Mesodermal cell (in vitro differentiated cells): ENCODE results near the gene LRP1B.

Experiments
- H3K27ac ChIP-seq: 2 replicates; pipeline ENCODE4 v1.7.0; 2013; ENCODE audit warnings: mild to moderate bottlenecking, low read depth, low read length, moderate library complexity; ENCODE audit not compliant: severe bottlenecking
- H3K36me3 ChIP-seq: 2 replicates; pipeline ENCODE4 v1.7.1; 2013; ENCODE audit warnings: mild to moderate bottlenecking, low read length, moderate library complexity; ENCODE audit not compliant: control insufficient read depth, insufficient read depth
- H3K4me1 ChIP-seq: one replicate; pipeline ENCODE4 v1.7.1; 2013; ENCODE audit warnings: mild to moderate bottlenecking, low read length; ENCODE audit not compliant: insufficient read depth, control insufficient read depth, poor library complexity, severe bottlenecking
- H3K4me3 ChIP-seq: 2 replicates; pipeline ENCODE4 v1.7.0; 2013; ENCODE audit warnings: low read length, control low read depth, mild to moderate bottlenecking; ENCODE audit not compliant: insufficient read depth, poor library complexity, severe bottlenecking; ENCODE audit errors: extremely low read depth
- H3K9me3 ChIP-seq: 2 replicates; pipeline ENCODE4 v1.7.1; 2013; ENCODE audit warnings: mild to moderate bottlenecking, low read length, moderate library complexity; ENCODE audit not compliant: control insufficient read depth
- WGBS, 2 experiments: methylation state at CpG; one replicate each; pipeline ENCODE4 v1.1.5; 2013; ENCODE audit warnings: missing lambda C conversion rate in 2 of 2; ENCODE audit not compliant: insufficient coverage in 2 of 2; 5-methylcytosine and 5-hydroxymethylcytosine counted together

Gene LRP1B

DNA sequence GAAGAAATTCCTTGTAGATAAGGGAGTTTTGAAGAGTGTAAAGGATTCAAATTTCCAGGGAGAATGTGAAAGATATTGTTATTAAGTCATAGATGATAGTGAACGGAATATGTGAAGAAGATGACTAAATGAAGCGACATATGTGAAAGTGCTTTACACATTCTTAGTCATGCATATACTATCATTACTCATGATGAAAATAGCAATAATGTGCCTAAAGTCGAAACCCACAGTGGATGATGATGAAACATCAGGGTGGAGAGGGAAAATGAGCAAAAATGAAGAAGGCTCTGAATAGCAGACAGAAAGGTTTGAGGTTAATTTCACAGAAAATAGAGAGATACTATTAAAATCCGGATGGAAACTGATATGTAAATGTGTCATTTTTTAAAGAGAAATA lies 1237.1 kb downstream of the LRP1B start:
- Histone ChIP-seq H3K4me3 (no peak overlapping the region), H3K36me3 (no peaks in the 10 kb centered on the region), H3K4me1 (no peaks in the 10 kb centered on the region), H3K9me3 (no peaks in the 10 kb centered on the region), H3K27ac (no peak overlapping the region)
- WGBS, 2 experiments, result 86 to 100% methylated on average over 1 of the region's 4 CpGs

DNA sequence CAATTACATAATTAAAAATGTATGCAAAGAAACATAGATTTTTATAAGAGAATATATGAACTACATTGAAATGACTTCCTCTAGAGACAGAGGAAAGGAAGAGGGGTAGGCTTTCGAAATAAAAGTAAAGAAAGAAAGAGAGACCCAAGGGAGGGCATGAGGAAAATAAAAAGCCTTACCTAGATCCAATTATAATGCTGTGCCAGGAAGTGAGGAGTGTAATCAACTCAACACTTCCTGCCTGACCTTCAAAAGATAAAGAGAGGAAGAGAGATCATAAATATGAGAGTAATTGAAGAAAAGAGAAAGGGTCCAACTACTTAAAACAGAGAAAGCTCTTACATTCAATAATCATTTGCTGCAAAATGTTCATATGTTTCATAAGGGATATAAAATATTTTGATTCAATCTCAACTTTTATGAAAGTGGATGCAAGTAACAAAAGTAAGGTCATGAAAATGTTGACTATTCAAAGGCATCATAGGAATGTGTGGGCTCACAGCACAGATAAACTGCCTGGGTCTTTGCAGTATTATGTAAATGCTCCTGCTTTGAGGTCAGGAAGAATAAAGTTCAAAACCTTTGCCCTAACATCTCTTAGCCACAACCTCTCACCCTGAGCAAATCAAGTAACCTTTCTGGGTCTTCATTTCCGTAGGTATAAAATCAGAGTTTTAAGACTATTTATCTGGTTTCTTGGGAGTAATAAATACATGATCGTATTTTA lies 1237.7 kb downstream of the LRP1B start:
- no peak overlapping the region for H3K27ac ChIP-seq
- no peak overlapping the region for H3K4me3 ChIP-seq
- no peaks in the 10 kb centered on the region for H3K4me1 ChIP-seq
- no peaks in the 10 kb centered on the region for H3K9me3 ChIP-seq
- no peaks in the 10 kb centered on the region for H3K36me3 ChIP-seq
- 100% methylated on average over 1 of the region's 3 CpGs; no CpG with 5 or more reads in 1 of the 2 experiments for WGBS, 2 experiments

DNA sequence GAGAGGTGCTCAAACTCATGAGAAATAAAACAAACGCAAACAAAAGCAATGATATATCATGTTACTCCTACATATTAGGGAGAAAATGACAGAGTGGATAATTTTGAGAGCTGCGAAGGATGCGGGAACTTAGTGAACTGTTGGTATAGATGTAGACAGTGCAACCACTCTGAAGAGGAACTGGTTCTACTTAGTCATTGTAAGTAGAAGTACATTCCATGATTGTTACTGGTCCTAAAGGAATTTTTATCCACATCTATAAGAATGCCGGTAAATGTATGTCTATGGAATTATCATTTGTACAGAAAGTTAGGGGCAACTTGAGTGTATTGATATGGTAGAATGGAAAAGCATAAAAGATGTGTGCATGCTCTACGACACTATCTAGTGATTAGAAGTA lies 1238.4 kb downstream of the LRP1B start:
- WGBS, 2 experiments, result 100% methylated on average over 1 to 3 of the region's 5 CpGs
- H3K27ac ChIP-seq, result no peak overlapping the region
- H3K36me3 ChIP-seq, result no peaks in the 10 kb centered on the region
- H3K4me1 ChIP-seq, result no peaks in the 10 kb centered on the region
- no peak overlapping the region for H3K4me3 ChIP-seq
- H3K9me3 ChIP-seq, result no peaks in the 10 kb centered on the region

DNA sequence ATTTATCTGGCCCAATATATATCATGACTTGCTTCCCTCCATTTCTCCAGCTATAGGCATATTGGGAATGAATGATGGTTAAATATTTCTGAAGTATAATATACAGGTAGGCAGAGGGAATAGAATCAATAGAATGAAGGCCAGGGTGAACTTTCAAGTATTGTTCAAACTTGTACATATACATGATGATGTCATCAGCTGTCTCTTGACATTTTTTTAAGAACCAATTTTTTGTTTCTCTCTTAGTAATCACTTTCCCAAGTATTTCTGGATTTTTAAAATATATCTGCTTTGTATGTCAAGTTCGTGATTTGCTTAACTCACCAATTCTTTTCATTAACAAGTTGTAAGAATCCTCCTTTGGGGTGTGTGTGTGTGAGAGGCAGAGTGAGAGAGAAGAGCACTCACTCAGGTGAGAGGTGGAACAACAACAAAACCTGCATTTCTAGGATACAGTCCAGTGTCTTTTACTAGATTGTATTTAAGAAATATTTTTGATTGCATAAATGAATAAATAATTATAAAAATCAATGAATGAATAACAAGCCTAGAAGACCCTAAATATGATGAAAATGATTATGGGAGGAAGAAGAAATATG lies 1239.1 kb downstream of the LRP1B start:
- Histone ChIP-seq H3K9me3 (no peaks in the 10 kb centered on the region), H3K4me1 (no peaks in the 10 kb centered on the region), H3K36me3 (no peaks in the 10 kb centered on the region), H3K27ac (no peak overlapping the region), H3K4me3 (no peak overlapping the region)
- no CpG with 5 or more reads among the region's 1 CpG for WGBS, 2 experiments

DNA sequence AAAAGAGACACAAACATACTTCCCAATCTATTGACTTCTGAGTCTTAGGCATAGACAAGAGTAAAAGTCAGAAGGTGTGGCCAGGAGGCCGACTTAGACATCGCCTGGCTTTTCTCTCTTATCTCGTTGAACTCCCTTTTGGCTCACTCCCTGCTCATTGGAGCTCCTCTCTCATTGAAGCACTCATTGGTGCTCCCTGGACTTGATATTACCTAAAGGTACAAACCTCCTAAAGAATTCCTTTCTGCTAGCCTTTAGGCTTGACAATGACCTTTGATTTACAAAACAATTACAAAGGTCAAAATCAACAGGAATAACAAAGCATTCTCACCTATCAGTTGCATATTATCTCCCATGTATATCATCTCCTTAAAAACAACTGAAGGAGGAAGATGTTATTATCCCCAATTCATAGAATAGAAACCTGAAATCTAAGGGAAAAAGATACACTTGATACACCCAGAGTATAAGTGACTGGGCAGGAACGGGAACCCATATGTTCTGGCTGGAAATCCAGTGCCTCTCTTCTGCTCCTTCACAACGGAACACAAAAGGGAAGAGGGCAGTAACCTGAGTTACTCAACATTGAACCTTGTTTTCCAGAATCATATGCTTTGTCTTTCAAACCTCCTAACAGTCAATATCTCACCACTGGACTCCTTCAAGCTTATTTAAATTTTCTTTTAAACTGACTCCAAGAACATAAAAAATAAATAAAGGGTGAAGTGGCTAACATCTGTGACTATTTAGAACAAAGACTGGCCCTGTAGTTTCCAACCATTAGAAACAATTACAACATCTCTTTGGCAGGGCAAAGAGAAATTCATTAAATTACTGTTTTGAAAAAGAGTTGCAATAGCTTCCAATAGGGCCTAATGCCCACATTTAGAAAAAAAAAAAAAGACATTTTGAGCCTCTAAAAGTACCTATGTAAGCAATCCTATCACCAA lies 1247.9 kb downstream of the LRP1B start:
- Histone ChIP-seq H3K27ac (no peak overlapping the region), H3K9me3 (peaks cover under 1% of the 10 kb centered on the region), H3K36me3 (no peaks in the 10 kb centered on the region), H3K4me1 (no peaks in the 10 kb centered on the region), H3K4me3 (no peak overlapping the region)
- WGBS, 2 experiments, result 83 to 88% methylated on average over 4 to 5 of the region's 5 CpGs

DNA sequence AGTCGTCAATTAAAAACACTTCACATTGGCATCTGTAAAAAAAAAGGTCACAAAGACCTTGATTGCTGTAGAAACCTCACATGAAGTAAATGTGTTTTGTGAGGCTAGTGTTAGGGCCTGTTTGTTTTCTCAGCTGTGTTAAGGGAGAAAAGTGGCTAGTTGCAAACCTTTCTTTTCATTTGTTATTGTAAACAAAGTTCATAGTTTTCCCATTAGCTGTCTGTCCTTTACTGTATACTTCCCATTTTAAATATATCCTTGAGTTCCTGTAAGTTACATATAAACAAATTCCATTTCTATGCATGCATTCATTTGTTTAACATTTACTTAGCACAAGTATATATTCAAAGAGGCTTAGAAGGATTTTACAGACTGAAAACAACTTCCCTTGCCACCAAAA lies 1250.2 kb downstream of the LRP1B start:
- Histone ChIP-seq H3K27ac (no peak overlapping the region), H3K4me3 (no peak overlapping the region), H3K36me3 (no peaks in the 10 kb centered on the region), H3K4me1 (no peaks in the 10 kb centered on the region), H3K9me3 (peaks cover 22% of the 10 kb centered on the region)
- 83% methylated on average over 1 of the region's 1 CpG; no CpG with 5 or more reads in 1 of the 2 experiments for WGBS, 2 experiments

DNA sequence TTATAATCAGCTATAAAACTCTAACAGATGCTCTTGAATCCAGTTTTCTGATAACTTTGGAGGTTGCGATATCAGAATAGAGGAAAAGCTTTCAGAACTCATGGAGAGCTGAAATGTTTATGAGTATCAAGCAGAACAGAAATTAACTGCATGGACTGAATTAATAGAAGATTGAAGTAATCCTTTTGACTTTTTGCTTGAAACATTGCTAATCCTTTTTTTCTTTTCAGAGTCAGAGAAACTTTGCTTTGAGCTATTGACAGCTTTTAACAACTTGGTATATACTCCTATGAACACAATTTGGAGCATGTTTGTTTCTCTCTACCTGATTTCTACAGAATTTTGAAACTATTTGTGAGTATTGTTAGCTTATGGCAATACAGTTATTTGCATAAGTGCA lies 1254.8 kb downstream of the LRP1B start:
- Histone ChIP-seq H3K27ac (no peak overlapping the region), H3K9me3 (peaks cover 39% of the 10 kb centered on the region), H3K36me3 (no peaks in the 10 kb centered on the region), H3K4me3 (no peak overlapping the region), H3K4me1 (no peaks in the 10 kb centered on the region)
- 80 to 100% methylated on average over 1 of the region's 1 CpG for WGBS, 2 experiments

DNA sequence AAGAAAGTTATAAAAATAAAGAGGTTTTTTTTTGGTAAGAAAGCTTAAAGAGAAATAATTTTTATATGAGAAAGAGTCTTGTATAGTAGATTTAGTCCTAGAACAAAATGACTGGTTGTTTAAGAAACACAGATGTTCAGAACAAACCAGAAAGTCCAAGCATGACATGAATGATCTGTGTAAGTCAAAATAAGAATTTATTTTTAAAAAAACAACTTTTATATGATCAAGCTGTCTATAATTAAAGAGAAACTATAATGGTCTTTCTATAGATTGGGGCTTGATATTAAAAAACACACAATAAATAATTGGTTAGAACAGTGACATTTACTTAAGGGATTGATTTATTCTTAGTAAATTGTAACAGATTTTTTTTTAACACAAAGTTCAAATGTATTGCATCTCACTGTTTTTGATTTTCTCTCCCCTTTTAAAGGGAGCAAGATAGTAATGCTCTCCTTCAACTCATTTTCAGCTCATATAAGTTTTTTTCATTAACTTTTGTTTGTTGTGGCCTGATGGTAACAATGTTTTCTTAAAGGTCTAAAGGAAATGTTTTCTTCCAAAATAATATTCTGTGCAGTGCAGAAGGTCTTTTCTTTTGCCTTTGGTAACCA lies 1256.8 kb downstream of the LRP1B start:
- Histone ChIP-seq H3K4me1 (no peaks in the 10 kb centered on the region), H3K36me3 (no peaks in the 10 kb centered on the region), H3K9me3 (peaks cover 44% of the 10 kb centered on the region), H3K27ac (no peak overlapping the region), H3K4me3 (no peak overlapping the region)

DNA sequence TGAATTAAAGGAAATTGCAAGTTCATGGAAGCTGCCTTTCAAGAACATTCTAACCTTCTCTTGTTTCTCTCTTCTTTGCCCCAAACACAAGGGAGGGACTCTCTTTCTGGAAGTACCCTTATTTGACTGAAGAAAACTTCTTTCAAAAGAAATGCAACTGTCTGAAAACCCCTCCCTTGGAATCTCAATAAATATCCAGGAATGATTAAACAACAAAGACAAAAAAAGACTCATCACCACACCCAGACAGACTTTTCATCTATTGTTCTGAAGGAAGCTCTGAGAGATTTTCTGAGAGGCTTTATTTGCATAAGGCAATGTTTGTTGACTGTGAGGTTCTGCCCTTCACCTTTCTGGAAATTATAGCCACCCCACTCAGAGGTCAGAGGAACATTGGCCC lies 1260.9 kb downstream of the LRP1B start:
- H3K4me3 ChIP-seq, result no peak overlapping the region
- peaks cover 16% of the 10 kb centered on the region for H3K9me3 ChIP-seq
- H3K27ac ChIP-seq, result no peak overlapping the region
- H3K4me1 ChIP-seq, result no peaks in the 10 kb centered on the region
- no peaks in the 10 kb centered on the region for H3K36me3 ChIP-seq

DNA sequence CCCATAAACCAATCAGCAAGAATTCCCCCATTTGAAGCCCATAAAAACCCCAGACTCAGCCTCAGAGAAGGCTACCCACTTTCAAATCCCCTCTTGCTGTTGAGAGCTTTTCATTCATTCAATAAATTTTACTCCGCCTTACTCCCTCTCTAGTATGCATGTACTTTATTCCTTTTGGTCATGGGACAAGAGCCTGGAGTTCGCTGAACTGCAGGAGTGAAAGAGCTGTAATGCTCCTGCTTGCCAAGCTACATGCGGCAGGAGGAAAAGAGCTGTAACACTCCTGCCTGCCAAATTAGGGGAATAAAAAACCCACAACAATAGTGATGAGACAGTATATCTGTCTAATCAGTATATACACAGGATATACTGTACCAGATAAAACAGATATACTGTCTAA lies 1261.7 kb downstream of the LRP1B start:
- no peaks in the 10 kb centered on the region for H3K36me3 ChIP-seq

More for the DNA sequence above, 1261.7 kb downstream of the LRP1B start:
- no peaks in the 10 kb centered on the region for H3K4me1 ChIP-seq
- no peak overlapping the region for H3K27ac ChIP-seq
- H3K9me3 ChIP-seq, result peaks cover 11% of the 10 kb centered on the region
- no peak overlapping the region for H3K4me3 ChIP-seq
- 100% methylated on average over 1 of the region's 3 CpGs for WGBS, 2 experiments
